Stimulated activated CD4-positive, alpha-beta T cell treated with anti-CD3 and anti-CD28 coated beads, Interleukin-15, amount 100 ng/mL, for 48 hours (primary cell): ENCODE results near the gene CATSPER2.
A peak's percentile ranks its signal among the peaks of the same experiment; 100 is the strongest.
"Not testable (repeated sequence)": the region's sequence is repeated elsewhere in the genome, so short reads cannot be mapped to it uniquely, and the experiment has no call there.

Experiments
- DNase-seq, 2 donors: peaks; one replicate each; pipeline ENCODE4 v3.0.0-alpha.2; 2020; ENCODE audit warnings: low read depth in 2 of 2

The CATSPER2 gene

DNA sequence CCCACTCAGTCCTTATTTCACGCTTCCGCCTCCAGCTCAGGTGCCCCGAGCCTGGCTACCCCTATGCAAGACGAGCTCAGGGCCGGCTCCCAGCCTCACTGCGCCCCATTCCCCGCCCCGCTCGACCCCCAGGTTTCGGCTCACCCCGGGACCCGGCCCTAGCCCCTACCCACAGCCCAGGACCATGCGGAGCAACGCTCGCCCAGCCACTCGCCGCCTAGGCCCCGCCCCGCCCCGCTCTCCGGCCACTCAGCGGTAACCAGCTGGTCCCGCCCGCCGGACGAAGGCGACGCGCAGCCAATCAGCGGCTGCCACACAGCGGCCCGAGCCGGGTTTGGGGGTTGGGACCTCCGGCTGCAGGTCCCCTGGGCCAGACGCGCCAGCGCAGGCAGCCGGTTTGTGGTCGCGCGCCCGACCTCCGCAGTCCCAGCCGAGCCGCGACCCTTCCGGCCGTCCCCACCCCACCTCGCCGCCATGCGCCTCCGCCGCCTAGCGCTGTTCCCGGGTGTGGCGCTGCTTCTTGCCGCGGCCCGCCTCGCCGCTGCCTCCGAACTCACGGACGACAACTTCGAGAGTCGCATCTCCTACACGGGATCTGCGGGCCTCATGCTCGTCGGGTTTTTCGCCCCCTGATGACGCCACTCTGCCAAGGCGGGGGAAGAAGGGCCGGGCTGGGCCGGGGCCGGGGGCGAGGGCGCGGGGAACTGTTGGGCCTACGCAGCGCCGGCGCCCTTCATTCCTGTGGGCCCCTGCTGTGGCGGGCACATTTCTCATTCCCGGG, at the start of gene CATSPER2:
TSS of gene CATSPER2 (minus strand) at position 196 of the 781 bp plus-strand sequence. CDS start 783 bp downstream, outside the sequence.
- no peak for DNase-seq

DNA sequence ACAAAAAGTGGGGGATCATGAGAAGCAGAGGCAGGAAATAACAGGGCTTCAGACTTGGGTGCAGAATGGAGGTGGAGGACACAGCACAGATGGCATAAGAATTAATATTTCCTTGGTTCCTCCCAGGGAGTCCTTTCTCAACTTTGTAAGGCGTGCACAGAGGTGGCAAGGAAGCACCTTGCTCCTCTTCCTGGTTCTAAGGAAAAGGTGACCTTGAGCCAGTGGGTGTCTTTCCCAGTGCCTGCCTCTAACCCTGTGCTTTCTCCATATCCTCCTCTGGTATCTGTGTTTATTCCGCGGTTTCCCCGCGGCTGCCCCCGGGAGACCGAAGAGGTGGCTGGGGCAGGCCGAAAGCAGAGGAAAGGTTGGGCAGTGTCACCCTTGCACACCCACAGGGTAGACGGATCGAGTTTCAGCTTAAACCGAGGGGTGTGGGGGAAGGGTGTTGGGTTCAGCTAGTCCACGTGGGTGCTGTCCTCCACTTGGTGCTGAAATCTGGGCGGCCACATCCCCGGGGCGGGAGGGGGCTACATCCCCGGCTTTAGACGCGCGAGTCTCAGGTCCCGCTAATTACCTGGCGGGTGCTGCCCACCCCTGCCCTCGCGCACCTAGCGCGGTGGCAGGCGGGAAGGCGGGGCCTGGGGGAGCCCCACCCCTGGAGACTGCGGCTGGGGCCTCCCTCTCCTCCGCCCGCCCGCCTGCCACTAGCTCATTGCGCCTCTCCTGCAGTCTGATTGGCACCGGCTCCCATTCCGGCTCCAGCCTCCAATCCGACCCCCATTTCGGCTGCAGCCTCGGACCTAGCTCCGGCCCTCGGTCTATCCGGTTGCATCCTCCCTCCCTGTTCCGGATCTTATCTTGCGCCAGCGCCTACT, 44.7 kb upstream of the CATSPER2 start, which contains the start of gene CKMT1A:
TSS of gene CKMT1A (plus strand) at position 712 of the 875 bp plus-strand sequence. CDS start 192 bp downstream, outside the sequence.
- DNase-seq, result not testable (repeated sequence)

DNA sequence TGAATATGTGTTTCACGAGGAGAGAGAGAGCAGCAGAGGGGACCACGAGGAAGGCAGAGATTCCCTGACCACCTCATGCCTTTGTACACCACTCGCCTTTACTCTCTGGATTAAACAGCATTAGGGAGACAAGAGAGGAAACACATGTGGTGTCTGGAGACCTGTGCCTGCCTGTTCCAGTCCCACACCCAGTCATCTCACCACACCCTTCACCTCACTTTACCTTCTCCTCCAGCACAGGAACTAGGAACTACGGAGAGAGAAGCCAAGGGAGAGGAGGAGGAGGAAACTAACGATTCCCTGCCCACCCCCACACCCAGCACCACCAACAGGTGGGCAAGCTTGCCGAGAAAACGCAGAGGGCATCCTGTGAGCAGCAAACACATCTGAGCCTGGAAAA, 44.0 kb upstream of the CATSPER2 start:
- DNase-seq, result not testable (repeated sequence)

DNA sequence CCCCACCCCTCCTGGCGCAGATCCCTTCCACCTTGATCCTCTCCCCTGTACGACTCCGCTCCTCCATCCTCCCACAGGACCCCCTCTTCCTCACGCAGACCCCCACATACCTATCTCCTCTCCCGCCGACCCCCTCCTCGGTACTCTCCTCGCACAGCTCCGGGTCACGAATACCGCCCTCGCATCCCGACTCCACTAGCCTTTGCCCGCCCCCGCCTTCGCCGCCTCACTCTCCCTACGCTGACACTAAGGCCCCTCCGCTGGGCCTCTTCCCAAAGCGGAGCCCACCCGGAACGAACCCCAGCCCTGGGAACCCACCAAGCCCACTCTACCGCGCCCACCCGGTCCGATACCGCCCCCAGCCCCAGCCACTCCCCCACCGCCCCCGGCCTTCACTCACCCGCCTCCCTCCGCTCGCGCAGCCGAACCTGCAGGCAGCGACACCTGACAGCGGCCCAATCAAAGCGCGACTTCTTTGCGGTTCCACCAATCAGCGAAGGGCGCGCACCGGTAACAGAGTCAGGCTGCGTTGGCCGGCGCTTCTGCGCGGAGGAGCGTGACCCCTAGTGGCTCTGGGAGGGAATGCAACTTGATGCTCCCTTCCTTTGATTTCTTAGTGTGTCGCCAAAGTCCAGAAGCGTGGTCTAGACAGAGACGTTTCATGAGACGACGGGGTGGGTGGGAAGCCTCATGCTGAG, 41.1 kb upstream of the CATSPER2 start:
- DNase-seq, result not testable (repeated sequence)

DNA sequence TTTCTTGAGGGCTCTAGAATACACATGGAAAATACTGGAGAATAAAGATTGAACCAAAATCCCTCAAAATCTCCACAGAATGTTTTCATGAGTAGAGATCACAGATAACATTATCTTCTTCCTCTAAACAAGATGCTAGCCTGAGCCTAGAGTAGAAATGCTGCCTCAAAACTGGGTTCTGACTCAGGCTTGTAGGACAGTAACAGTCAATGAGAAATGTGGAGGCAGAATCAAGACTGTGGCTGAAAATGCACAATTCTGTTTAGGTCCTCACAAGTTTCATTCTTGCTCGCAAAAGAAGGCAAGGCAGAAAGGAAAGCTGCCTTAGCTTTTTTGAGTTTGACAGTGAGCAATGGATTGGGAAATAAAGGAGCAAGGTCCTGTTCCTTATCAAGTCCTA, 25.5 kb upstream of the CATSPER2 start:
- not testable (repeated sequence) for DNase-seq

DNA sequence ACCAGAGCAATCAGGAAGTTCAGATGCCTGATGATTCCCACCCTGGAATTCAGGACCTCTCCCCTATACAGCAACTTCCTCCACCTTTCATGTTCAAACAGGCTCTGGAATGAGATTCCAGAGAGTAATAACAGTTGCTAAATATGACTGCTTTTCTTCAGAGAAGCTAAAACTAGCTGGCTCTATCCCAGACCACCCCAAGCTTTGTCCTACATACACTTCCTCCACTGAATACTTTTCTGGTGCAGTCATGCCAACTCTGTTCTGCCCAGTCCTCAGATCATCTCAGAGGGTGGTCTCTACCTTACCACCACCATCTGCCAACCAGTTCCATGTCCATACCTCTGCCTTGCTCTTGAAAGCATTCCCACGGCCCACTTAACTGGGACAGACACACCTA, 17.5 kb upstream of the CATSPER2 start:
- not testable (repeated sequence) for DNase-seq

DNA sequence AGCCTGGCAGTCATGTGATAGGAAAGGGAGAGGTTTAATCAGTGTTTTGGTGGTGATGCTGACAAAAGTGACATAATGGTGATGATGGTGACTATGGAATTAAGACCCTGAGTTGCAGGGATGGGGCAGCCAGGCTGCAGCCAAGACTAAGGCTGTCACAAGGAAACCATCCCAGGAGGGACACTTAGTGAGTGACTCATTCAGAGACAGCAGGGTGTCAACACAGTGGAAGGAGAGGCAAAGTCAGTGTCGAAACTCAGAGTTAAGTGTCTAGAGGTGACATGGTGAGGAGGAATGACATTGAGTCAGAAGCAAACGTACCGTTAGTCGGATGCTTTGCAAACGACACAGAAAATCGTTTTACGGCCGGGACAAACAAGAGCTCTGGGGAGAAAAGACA, 14.7 kb upstream of the CATSPER2 start:
- DNase-seq, result not testable (repeated sequence)

DNA sequence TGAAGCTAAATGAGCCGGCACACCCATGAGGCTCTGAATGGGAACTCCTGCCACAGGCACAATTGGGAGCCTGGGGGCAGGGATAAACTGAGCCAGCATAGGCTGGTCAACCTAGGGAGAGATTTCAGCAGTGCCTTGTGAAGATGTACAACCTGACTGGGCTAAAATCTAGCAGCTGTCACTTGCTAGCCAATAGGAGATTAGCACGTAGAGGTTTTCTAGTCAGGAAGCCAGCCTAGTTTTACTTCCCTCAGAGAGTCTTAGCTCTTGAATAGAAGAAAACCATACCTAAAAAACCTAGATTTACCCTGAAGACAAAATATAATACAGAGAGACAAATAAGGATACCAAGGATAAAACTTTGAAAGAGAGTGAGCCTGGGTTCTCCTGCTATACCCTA, 13.6 kb upstream of the CATSPER2 start:
- DNase-seq, result not testable (repeated sequence)

DNA sequence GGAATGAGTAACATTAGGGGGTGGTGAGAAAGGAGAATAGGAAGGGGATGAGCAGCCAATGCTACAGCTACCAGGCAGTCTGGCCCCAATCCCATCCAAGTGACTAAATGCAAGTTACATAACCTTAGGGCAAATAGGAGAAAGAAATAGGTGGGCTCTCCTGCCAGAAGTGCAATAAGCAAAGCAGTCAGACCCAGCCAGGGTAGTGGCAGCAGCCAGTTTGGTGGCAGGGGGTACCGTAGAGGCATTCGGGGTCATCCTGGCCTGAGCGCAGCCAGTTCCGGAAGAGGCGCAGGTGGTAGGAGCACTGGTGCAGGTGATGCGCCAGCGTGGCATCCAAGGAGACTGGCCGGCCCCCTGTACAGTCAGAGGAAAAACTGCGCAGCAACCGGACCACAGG, 11.1 kb upstream of the CATSPER2 start:
- not testable (repeated sequence) for DNase-seq

DNA sequence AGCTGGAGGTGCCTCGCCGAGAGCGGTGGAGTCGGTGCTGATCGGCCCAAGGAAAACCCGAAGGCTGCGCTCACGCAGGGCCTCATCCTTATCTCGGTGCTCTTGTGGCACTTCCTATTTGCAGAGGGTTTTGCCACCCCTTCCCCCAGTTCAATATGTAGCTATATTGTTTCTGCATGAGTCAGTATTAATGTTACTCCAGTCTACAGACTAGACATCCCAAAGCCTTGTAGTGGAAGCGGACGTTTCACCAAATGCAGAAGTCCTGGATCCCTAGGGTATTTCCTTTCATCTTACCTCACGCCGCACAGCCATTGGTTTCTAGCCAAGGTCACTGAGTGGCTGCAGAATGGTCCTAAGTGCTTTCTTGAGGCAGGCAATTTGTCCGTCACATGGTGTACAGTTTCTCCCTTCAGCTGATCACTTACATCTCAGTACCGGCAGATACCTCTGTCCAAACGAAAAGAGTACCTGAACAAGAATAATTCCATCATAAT, 834 bp upstream of the CATSPER2 start:
- DNase-seq, result not testable (repeated sequence)

DNA sequence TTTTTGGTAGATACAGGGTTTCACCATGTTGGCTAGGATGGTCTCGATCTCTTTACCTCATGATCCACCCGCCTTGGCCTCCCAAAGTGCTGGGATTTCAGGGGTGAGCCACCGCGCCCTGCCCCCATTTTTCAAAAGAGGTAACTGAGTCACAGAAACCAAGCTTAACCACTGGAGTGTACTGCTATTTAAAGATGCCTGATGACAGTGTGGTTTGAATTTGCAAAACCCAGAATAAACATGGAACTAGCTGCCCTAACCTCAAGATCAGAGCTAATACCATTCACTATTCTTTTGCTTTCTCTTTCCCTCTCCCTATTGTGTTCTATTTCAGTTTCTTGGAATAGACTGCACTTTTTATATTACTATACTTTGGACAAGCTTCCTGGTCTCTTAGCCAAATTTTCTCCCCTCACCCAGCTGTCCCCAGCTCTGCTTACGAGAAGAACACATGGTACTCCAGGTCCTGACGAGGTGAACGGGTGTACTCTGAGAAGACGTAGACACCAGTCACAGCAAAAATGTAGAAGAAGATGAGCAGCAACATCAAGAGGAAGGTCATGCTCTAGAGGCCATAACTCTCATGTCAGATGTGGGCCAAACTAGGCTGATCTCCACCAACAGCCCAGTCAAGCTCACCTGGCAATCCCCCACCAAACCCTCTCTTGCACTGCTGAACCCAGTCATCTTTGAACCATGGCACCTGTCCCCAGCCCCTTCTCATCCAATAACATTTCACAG, 10.0 kb downstream of the CATSPER2 start:
- not testable (repeated sequence) for DNase-seq

DNA sequence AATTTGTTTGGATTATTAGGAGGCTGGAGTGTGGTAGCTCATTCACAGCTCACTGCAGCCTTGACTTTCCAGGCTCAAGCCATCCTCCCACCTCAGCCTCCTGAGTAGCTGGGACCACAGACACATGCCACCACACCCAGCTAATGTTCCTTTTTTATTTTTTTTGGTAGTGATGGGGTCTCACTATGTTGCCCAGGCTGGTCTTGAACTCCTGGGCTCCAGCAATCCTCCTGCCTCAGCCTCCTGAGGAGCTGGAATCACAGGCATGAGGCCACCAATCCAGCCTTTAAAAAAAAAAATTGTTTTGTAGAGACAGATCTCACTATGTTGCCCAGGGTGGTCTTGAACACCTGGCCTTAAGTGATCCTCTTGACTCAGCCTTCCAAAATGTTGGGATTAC, 21.7 kb downstream of the CATSPER2 start:
- not testable (repeated sequence) for DNase-seq

DNA sequence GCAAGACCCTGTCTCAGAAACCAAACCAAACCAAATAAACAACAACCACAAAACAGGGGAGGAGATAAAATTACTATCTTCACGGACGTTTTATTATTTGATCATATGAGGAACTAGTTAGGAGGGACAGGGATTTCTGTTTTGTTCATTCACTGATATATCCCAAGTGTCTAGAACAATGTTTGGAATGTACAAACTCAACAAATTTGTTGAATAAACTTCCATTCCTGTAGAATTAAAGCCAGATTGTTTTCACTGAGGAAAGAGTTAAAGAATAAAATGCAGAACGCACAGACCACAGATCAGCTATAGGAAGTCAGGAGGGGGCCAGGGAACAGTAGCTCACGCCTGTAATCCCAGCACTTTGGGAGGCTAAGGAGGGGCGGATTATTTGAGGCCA, 23.5 kb downstream of the CATSPER2 start:
- DNase-seq, result no peak

DNA sequence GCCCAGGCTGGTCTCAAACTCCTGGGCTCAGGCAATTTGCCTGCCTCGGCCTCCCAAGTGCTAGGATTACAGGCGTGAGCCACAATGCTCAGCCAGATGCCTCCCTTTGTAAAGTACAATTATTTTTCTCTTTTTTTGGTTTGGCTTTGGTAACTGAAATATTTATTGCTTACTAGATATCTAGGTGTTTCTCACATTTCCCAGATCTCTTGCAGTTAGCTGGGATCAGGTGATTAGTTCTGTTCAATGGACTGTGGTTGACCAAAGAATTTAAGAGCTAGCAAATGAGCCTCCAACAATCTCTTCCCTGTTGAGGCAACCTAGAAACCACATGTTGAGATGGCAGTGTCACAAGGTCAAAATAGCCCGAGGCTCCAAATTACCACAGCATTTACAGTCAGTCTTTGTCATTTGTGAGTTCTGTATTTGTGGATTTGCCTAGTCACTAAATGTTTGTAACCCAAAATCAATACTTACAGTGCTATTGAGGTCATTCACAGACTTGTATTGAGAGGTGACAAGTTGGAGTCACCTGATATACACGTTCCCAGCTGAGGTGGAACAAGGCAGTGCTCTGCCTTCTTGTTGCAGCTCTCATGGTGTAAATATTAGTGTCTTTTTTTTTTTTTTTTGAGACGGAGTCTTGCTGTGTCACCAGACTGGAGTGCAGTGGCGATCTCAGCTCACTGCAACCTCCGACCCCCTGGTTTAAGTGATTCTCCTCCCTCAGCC, 26.4 kb downstream of the CATSPER2 start:
- DNase-seq, result not testable (repeated sequence)

DNA sequence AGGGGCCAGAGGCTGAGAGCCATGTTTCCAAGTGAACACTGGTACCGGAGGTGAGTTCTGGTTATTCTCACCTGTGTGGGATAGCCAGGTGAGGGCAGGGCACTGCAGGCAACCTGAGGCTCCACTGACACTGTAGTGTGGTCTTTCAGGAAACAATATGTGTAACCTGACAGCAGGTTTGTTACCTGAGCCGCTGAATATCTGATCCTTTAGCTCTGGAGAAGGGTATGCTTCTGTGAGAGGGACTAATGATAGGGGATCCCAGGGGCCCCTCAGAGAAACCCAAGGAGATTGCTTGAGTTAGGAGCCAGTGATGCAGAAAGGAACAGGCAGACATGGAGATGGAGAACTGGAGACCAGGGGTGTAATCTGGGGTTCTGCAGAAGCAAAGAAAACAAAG, 29.9 kb downstream of the CATSPER2 start, which contains the start of gene STRC:
TSS of gene STRC (minus strand) at position 101 of the 400 bp plus-strand sequence. CDS start at position 23, 78 bp downstream.
- not testable (repeated sequence) for DNase-seq

DNA sequence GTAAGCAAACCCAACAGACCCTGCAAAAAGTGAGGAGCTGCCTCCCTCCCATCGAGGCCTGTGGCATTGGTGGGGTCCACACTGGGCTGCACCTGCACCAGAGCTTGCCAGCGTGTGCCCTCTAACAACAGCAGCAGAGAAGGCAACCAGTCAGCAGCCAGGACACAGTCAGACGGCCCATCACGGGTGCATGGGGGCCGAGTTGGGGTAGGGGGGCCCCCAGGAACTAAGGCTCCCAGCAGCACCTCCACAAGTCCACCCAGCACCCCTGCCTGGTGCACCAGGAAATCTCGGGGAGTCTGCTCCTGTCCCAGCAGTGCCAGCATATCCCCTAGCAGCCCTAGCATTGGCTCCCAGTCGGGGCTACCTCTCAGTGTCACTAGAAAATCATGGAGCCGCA, 30.9 kb downstream of the CATSPER2 start:
- DNase-seq, result not testable (repeated sequence)

DNA sequence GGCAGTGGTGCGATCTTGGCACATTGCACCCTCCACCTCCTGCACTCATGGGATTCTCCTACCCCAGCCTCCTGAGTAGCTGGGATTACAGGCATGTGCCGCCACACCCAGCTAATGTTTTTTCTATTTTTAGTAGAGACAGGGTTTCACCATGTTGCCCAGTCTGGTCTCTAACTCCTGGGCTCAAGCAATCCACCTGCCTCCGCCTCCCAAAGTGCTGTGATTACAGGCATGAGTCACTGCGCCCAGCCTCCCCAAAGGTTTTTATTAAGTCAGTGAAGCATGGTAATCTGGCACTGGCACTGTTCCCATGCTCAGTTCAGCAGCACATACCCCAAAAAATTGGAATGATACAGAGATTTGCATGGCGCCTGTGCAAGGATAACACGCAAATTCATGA, 46.4 kb downstream of the CATSPER2 start:
- DNase-seq, result peak in 1 of 2 donors; percentile 0

DNA sequence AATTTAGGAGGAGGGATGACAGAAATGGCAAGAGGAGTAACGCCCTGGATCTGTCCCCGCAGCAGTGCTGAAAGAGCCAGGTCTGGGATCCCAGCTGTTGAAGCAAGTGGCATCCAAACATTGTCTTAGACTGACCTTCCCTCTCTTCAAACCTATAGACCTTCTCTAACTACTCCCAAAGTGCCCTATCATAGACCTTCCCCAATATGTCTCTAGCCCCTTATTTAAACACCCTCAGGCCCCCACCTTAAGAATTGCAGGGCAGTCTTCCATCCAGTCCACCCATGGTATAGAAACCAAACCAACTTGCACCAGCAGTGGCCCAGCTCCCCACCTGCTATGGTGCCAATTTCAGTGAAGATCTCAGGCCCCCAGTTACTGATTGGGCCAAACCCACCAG, 48.4 kb downstream of the CATSPER2 start:
- not testable (repeated sequence) for DNase-seq

DNA sequence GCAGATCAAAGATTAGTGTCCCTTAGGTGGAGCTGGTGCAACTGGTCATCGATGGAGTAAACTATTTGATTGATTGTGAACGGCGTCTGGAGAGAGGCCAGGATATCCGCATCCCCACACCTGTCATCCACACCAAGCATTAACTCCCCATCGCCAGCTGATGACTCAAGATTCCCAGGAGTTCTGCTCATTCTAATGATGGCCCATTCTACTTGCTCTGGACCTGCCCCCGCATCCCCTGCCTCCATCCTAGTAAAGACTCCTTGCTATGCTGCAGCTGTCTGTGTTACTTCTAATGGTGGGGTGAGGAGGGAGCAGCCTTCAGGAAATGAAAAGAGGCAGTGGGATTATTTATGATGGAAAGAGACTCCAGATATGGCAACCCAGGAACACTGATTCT, 49.5 kb downstream of the CATSPER2 start:
- DNase-seq, result not testable (repeated sequence)
